A172 (cell line): ENCODE results near the gene DNHD1. TPM values are rescaled to one million over a fixed set of nuclear protein-coding genes. Genes with fewer than 3 reads are reported as not detected.

Source experiments
- DNase-seq: peaks from one replicate; pipeline ENCODE4 v3.0.0-alpha.2; 2015; ENCODE audit warnings: low spot score
- total RNA-seq: library from RNA; depleted of rRNA; stranded (reverse); fragments of >200 nt; shearing (Covaris generic); gene quantifications from 2 replicates; pipeline ENCODE4 v1.2.3, GENCODE V29; 2014

The DNHD1 gene
- total RNA-seq, 1 experiment from 2014 or later = 1.9 TPM

DNA sequence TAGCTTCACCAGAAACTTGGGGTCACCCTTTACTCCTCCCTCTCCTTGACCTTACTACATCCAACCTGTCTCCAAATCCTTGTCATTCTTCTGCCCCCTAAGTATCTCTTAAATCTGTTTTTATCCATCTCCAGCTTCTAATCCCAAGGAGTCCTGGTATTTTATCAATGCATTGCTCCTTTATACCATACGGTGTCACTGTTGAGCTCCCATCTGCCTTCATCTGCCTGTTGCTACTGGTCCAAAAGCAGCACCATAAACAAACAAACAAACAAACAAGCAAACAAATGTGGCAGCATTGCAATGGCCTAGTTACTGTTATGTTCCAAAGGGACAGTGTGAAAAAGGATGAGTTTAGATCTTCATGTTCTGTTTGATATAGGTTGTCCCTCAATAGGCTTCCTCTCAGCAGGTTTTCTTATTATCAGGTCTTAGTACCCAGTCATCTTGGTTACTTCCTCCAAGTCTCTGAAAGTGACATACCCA lies 34.2 kb downstream of the DNHD1 start:
- DNase-seq = peak; percentile 50

- DNase-seq = no peak
Observed at GRCh38 chr11:6538456-6538855, 41.4 kb downstream of the DNHD1 start.

DNA sequence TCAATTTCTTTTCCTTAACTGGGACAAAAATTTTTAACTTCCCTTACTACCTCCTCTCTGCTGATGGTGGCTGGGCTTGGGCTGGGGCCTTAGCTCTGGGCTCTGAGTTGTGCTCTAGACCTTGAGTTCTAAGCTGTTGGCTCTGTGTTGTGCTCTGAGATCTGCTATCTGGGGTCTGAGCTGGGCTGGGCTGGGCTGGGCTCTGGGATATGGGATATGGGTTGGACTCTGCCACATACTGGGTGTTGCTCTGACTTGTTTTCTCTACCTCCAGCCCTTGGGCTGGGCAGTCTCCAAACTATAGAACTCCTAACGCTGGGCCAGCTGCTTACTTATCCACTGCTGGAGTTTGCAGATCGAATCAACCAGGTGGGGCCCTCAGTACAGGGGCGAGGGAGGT lies 41.9 kb downstream of the DNHD1 start:
- no peak for DNase-seq

DNA sequence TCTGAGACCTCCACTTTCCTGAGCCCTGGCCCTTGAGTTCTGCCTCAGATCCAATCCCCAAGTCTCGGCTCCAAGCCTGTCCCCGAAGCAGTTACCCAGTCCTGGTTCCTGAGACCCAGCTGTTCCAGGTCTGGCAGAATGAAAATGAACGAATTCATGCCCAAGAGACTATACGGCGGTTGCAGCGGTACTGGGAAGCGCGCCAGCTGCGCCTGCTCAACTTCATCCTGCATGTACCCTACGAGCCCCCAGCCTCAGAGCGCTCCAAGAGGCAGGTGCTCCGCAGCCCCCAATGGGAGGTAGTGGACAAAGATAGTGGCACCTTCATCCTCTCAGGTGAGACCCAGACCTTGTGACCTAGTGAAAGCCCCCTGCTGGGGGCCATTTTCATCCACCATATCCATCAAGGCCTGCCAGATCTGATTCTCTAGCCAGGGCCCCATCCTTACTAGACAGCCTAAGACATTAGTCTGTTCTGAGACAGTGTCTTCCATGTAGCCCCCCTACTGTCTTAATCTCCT lies 42.7 kb downstream of the DNHD1 start:
- no peak for DNase-seq

GRCh38 chr11:6541356-6541755 lies 44.3 kb downstream of the DNHD1 start:
- no peak for DNase-seq

DNA sequence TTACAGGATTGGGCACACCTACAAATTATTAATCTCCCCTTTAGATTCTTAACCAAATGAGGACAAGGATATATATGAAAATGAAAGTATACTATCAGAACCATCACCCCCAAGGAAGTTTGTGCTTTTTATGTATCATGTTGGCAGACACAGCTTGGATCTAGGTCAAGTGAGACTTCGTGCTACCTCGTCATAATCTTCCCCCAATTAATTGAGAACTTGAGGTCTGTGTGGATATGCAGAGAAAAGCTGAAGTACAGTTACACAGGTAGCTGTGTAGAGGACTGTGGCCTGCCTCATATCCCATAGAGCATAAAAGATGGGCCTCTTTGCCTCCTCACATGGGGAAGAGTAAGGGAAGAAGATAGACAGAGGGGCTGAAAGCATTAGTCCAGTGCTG lies 45.6 kb downstream of the DNHD1 start:
- no peak for DNase-seq

DNA sequence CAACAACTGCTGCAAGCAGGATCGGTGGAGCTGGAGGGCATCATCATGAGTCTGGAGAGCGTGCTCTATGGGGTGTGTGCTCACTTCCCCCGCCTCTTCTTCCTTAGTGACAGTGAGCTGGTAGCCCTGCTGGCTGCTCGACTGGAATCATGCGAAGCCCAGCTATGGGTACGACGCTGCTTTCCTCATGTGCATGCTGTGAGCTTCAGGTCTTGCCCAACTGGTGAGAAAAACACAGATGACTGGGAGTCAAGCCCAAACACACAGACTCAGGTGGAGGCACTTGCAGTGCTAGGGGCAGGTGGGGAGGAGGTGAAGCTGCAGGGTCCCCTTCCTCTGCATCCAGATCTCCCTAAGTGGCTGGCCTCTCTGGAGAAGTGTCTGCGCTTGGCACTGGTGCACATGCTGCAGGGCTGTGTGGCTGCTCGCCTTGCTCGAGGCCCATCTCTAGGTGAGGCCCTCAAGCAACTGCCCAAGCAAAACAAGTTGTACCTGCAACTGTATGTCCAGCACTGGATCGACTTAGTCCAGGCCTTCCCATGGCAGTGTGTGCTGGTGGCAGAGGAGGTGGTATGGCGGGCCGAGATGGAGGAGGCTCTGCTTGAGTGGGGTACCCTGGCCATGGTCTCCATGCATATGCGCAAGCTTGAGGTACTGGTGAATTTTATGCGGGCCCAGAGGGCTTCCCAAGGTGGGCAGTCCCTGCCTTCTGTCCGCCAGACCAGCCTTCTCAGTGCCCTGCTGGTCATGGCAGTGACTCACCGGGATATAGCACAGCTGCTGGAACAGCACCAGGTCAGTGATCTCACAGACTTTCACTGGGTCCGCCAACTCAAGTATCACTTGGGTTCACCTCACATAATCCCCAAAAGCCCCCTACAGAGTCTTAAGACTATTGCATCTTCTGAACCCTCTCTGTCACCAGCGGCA lies 48.1 kb downstream of the DNHD1 start:
- DNase-seq = peak; percentile 23

DNA sequence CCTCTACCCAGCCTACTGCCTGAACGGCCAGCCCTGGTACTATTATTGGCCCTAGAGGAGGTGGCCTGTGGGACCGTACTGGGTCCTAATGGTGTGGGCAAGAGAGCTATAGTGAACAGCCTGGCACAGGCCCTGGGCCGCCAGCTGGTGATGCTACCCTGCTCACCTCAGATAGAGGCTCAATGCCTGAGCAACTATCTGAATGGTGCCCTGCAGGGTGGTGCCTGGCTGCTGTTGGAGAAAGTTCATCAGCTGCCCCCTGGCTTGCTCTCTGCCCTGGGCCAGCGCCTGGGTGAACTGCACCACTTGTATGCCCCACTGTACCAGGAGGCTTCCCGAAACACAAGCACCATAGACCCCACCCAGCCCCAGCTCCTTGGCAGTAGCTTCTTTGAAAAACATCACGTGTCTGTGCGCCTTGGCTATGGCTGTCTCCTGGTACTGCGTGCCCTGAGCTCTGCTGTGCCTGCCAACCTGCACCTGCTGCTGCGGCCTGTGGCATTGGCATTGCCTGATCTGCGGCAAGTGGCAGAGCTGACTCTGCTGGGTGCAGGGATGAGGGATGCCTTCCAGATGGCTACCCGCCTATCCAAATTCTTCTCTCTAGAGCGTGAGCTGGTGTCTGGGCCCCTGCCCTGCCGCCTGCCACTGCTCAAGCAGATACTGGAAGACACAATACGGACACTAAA lies 49.0 kb downstream of the DNHD1 start:
- no peak for DNase-seq

- no peak for DNase-seq
Observed at GRCh38 chr11:6546735-6547134, 49.7 kb downstream of the DNHD1 start.

GRCh38 chr11:6547177-6547576 lies 50.1 kb downstream of the DNHD1 start:
- DNase-seq = no peak

DNA sequence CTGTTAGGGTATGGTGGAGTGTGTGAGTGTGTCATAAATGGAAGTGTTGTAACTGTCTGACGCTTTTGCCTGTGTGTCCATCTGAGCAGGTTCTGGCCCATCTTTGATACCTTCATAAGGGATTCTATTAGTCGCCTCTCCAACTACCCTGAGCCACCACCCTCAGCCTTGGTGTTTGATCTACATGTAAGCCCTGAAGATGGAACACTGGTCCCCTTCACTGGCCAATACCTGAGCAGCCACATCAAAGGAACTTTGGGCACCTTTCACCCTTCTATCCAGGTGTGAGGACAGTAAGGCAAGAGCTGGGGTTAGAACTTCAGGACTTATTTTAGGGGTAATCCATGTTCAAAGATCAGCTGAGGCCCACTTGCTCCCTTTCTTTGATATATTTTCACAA lies 51.0 kb downstream of the DNHD1 start:
- DNase-seq = no peak

DNA sequence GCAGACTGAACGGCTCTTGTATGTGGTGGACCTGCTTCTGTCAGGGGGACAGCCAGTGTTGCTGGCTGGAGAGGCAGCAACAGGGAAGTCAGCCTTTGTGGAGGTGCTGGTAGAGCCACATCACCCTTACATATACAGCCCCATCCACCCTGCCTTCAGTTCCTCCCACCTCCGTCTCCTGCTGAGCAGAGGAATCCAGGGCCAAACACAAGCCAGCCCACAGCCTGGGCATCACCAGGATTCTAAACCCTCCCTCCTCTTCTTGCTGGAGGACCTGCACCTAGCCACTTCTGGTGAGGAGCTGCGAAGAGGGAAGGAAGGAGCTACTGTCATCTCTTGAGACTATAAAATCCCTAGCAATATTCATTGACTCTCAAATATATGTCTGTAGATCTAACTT lies 51.6 kb downstream of the DNHD1 start:
- DNase-seq = no peak

- no peak for DNase-seq
Observed at GRCh38 chr11:6553634-6554033, 56.6 kb downstream of the DNHD1 start.

DNA sequence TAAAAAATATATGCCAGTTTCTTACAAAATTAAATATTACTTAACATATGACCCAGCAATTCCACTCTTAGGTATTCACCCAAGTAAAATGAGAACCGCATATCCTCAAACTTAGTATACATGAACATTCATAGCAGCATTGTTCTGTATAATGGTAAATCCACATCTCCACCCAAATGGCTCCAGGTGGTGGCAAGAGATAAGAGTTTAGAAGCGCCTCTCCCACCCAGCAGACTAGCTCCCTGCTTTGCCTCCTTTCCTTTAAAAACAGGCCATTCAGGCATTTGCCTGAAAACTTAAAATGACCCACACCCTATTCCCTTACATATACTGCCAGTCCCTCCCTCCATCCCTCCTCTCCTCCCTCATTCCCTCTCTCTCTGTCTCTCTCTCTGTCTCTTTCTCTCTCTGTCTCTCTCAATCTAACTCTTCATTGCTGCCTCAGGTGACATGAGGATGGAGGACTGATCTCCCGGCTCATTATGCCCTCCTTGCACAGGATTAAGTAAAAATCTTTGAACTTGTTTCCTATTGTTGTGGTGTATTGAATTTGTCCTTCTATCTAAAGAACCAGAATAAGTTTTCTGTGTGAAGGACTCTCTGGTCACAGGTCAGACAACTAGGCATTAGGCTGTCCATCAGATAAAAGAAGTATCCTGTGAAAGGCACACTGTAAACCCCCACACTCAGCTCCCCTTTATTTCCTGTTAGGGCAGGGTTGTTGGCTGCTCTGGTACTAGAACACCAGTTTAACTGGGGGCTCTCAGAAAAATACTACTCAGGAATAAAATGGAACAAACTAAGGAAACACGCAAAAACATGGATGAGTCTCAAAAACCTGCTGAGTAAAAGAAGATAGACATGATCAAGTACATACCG lies 58.0 kb downstream of the DNHD1 start:
- DNase-seq = no peak

DNA sequence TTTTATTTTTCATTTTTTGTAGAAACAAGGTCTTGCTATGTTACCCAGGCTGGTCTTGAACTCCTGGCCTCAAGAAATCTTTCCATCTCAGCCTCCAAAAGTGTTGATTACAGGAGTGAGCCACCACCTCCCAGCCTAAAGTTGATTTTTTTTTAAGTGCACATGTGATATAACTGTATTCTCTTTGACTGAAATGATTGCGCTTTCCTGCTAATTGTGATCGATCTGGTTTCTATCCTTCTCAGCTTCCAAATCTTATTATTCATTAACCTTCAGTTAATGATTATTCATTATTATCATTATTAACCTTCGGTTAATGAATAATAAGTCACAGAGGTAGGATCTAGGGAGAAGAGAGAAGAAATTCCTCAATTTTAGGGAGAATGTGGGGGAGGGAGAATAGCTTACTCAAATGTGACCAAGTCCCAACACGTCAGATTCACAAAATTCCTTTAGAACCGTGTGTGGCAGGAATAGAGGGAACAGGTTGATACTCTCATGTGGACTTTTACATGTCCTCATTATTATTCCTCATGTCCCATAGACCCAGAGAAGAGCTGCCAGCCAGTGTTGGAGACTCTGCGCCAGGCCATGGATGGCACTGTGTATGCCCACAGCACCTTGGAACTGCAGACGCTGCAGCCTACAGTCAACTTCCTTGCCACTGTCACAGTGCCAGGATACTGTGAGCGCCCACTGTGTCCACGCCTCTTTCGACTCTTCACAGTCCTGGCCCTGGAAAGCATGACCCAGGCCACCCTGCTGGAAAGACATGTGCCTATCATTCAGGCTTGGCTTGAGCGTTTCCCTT lies 59.3 kb downstream of the DNHD1 start:
- DNase-seq = no peak

DNA sequence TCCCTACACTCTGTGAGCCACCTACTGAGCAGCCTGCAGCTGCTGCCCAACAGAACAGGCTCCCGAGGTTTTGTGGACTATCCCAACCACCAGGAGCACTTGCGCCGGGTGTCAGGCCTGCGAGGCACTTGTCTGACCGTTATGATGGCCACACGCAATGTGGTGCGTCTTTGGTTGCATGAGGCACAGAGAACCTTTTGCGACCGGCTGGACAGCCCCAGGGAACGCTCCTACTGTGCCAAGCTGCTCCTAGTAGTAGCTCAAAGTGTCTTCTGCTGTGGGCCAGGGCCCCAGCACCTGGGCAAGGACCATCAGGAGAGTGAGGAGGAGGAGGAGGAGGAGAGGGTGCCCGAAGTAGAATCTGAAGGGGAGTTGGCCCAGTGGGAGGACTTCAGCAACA lies 60.0 kb downstream of the DNHD1 start:
- DNase-seq = no peak

DNA sequence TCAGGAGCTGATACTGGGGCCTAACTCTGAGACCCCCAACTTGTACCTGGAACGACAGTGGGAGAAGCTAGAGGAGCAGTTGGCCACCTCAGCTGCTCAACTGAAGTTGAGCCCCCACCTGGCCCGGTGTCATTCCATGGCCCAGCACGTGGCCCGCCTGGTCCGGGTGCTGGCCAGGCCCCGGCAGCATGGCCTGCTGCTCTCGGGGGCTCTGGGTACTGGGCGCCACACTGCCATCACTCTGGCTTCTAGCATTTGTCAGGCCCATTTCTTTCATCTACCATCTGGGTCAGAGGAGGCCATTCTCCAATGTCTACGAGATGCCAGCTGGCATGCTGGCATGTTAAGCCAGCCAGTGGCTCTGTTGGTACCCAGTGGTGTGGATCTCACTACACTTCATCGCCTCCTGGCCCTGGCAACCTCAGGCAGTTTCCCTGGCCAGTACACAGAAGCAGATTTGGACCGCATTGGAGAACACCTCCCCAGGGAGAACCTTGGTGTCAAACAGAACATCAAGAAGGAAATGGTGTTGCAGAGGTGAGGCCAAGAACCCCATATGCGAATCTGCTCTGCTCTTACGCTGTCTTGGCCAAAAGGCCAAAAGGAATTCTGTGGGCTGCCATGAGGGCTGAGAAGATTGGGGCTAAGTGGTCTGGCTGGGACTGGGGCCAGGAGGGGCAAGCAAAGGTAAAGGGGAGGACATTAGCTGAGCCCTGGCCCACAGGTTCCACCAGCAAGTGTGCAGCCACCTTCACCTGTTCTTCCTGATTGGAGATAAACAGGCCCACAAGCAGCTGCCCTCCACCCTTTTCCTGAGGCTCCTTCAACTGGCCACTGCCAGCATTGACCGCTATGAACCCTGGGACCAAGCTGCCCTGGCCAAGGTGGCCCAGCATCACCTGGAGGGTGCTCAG lies 60.9 kb downstream of the DNHD1 start:
- no peak for DNase-seq

DNA sequence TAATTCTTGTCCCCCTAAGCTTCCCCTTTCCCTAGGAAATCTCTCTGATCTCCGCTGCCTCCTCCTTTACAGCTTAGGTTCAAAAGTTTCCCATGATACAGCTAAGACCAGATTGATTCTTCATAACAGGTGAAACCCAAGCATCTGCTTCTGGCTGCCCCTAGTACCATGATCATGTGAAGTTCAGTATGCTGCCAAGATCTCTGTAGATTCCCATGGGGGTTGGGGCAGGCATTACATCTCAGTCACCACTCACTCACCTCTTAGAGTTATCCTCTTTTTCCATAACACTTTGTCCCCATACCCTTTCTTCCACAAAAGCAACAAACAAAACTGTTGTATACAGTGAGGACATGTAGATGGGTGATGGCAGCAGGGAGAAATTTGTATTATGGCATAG lies 62.3 kb downstream of the DNHD1 start:
- DNase-seq = no peak

DNA sequence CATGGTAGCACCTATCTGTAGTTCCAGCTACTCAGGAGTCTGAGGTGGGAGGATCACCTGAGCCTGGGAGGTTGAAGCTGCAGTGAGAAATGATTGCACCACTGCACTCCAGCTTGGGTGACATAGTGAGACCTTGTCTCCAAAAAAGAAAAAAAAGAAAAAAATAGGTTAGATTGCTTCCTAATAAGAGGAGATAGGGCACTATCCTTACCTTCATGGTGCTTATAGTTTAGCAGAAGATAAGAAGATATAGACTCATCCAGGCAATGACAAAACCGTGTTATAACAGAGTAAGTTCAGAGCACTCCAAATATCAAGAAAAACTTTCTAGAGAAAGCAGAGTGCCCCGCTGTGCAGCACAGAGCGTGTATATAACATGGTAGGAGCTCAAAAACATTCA lies 64.2 kb downstream of the DNHD1 start:
- no peak for DNase-seq

GRCh38 chr11:6563121-6563619 lies 66.1 kb downstream of the DNHD1 start:
- DNase-seq = no peak
